Measurements from ENCODE around the gene RC3H2.

- TF ChIP-seq EZH2 (IDR thresholded peaks at IDR 0.05), result no peak
- no peak for TF ChIP-seq CTCF (IDR thresholded peaks at IDR 0.05)
These were observed 43.2 kb upstream of the RC3H2 start for GRCh38 chr9:122948313-122948712.
